Placental pericyte (primary cell): ENCODE data around the gene WASF2. TPM values are rescaled to one million over a fixed set of nuclear protein-coding genes. Genes with fewer than 3 reads are reported as not detected.

Experiments used
- total RNA-seq: library from RNA; depleted of rRNA; stranded (reverse); fragments of >200 nt; gene quantifications from 2 replicates; pipeline ENCODE4 v1.2.3, GENCODE V29; 2012

WASF2 gene, protein sequence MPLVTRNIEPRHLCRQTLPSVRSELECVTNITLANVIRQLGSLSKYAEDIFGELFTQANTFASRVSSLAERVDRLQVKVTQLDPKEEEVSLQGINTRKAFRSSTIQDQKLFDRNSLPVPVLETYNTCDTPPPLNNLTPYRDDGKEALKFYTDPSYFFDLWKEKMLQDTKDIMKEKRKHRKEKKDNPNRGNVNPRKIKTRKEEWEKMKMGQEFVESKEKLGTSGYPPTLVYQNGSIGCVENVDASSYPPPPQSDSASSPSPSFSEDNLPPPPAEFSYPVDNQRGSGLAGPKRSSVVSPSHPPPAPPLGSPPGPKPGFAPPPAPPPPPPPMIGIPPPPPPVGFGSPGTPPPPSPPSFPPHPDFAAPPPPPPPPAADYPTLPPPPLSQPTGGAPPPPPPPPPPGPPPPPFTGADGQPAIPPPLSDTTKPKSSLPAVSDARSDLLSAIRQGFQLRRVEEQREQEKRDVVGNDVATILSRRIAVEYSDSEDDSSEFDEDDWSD
- total RNA-seq, result 23.0 and 23.3 TPM in 2 replicates

DNA sequence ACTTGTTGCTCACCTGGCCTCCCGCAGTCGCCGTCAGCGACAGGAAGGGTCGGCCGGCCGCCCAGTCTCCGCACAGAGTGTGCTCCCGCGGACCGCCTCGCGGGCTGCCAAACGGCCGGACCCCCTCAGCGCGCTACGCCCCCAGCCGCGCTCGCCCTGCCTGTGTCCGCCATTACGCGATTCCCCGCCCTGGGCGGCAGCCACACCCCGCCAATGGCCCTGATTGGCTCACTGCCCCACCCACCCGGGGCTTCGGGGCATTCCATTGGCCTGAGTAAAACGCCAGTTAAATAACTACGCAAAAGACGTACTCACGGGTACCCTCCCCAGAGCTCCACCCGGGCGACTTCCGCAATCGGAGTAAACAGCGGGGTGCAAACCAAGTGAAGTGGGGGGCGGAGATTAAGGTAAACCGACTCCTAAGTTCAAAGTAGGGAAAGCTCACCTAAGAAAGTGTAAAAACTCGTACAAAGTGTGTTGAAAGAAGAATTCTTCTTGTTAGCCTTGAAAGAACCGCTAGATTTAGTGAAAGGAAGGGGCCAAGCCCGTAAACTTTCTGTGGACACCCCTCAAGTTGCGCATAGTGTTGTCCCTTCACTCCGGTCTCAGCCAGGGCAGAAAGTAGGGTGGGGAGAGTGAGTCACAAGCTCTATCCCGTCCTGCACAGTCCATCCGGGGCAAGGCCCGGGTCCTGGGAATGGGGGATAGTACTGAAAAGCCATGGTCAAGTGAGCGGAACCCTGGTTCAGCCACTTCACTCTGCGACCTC is at the start of gene WASF2:
Gene WASF2, minus strand, starts transcription at position 195 of the 769 bp plus-strand sequence. CDS start 61,277 bp downstream, outside the sequence.

DNA sequence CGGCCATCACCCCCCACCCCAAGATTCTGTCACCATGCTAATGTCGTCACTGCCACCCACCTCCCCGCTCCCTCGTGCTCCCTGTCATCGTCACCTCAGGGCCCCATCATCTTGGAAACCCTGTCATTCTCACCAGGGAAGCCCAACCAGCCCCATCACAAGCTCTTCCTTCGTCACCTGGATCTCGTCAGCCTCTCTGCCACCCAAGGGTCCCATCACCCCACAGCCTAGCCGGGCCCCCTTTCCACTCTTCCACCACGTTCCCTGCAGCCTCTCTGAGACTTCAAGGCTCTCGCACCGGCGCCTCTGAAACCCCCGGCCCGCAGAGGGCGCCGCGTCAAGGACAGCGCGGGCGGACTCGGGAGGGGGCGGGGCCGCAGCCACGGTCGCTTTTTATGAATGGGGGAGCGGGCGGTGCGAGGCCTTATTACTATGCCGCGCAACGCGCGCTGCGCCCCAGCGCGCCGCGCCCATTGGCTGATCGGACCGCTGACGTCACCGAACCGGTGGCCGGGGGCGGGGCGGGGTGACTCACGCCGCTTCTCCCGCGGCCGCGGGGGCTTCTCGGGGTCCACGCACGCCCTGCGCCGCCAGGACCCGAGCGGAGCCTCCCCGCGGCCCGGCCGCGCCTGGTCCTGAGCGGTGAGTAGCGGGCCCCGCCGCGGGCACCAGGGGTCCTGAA is 97.7 kb downstream of the WASF2 start, which contains the start of gene GPR3:
Gene GPR3, plus strand, starts transcription at position 527 of the 682 bp plus-strand sequence. CDS start 1,177 bp downstream, outside the sequence.

DNA sequence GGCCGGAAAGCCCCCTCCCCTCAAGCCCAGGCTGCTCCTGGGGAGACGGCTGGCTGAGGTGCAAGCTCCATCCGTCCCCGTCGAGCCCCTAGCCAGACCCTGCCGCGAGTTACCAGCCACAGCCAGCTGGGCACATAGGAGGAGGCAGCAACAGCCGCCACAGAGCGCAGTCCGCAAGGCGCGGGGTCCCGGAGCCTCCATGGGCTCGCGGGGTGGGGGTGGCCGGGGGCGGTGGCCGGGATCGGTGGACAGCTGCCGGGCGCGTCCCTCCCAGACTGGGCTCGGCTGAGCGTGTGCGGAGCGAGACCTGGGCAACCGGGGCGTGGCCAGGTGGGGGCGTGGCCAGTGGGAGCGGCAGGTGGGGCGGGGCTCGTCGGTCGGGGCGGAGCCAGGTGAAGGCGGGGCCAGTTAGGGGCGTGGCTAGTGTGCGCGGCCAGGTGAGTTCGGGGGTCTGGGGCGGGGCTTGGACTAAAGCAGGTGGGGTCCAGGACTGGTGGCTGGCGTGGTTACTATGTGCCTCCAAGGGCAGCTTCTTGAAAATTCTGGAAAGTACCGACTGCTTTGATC is 106.8 kb downstream of the WASF2 start, which contains the start of gene CD164L2:
Gene CD164L2, minus strand, starts transcription at position 295 of the 567 bp plus-strand sequence. Its CDS starts 94 bp downstream, at position 201.

DNA sequence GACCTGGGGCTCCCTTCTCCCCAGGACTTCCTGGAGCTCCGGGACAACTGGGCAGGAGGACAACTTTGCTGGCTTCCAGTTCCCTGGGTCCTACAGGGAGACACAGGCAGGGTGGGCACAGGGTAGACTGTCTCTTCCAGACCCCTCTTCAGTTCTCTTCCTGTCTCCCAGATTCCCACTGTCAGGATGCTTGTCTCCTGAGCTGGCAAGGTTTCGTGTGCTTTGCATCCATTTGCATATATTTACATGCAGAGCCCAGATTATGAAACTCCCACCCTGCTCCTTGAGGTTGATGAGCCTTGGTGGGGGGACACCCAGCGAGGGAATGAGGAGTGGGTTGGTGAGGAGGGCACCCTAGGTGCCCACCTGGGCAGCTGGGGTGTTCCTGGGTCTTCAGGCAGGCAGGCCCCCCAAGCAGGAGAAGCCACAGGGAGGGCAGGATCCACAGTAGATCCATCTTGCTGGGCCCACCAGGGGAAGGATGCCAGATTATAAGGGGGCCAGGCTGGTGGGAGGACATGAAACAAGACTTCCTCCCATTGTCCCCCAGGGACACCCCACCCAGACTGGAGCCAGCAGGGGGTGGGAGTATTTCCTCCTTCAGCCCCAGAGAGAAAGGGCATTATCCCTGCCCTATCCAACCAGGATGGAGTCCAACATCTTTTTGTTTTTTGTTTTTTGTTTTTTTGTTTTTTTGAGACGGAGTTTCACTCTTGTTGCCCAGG is 115.4 kb downstream of the WASF2 start, which contains the start of gene FCN3:
Gene FCN3, minus strand, starts transcription at position 463 of the 725 bp plus-strand sequence. Its CDS starts 6 bp downstream, at position 457.

DNA sequence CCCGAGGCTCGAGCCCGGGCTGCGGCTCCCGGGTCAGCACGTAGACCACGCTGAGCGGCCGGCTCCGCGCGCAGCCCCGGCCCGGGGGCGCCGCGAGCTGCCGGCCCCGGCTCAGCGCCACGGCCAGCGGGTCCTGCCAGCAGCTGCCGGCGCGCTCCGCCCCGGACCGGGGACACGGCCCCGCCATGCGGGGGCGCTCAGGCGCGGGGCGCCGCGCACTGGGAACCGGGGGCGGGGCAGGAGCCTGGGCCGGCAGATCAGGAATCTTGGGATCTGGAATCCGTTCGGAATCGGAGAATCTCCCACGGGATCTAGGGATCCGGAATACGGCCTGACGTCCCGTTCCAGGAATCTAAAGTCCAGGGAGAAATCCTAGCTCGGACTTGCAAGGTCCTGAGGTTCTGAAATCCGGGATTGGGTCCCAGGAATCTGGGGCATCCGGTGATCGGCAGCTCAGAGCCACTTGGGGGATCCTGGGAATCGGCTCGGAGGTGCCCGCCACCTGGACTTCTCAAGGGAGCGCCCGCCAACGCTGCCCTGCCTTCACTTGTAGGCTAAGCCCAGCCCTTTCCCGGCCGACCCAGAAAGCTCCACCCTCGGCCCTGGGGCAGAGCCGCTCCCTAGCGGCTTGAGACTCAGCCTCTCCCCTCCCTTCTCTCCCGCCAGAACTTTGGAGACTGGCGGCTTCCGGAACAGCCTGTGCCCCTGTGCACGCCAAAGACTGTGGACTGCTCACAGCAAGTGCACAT is 123.4 kb downstream of the WASF2 start, which contains the start of gene MAP3K6:
Gene MAP3K6, minus strand, starts transcription at position 551 of the 749 bp plus-strand sequence. Its CDS starts 364 bp downstream, at position 187.

Other genes with a start within 250 kb of the WASF2 start
- 31.6 and 39.8 TPM in 2 replicates for gene TMEM222, start 168.0 kb downstream of the WASF2 start, total RNA-seq
- gene SYTL1, start 148.1 kb downstream of the WASF2 start, total RNA-seq, result 0.44 TPM in 1 of 2 replicates, not detected in the other
- gene MAP3K6, start 123.2 kb downstream of the WASF2 start, total RNA-seq, result 6.1 and 22.0 TPM in 2 replicates
- not detected in 2 replicates for gene FCN3, start 115.3 kb downstream of the WASF2 start, total RNA-seq
- gene CD164L2, start 106.8 kb downstream of the WASF2 start, total RNA-seq, result not detected in 2 replicates
- gene GPR3, start 97.5 kb downstream of the WASF2 start, total RNA-seq, result 0.44 and 2.9 TPM in 2 replicates
- 9.8 and 15.3 TPM in 2 replicates for gene AHDC1, start 114.0 kb upstream of the WASF2 start, total RNA-seq
- gene FGR, start 145.0 kb upstream of the WASF2 start, total RNA-seq, result not detected in 2 replicates
- 48.4 and 78.6 TPM in 2 replicates for gene IFI6, start 182.0 kb upstream of the WASF2 start, total RNA-seq
- gene FAM76A, start 235.8 kb upstream of the WASF2 start, total RNA-seq, result 10.1 and 20.0 TPM in 2 replicates